Raji (cell line): ENCODE data around the gene EFCAB8.

Experiments used
- POLR2A ChIP-seq: IDR thresholded peaks from 2 replicates; pipeline ENCODE4 v1.6.1; 2011; ENCODE audit warnings: low read depth, low read length, control low read depth; ENCODE audit not compliant: insufficient read depth

Gene EFCAB8

GRCh38 chr20:32832664-32833063 lies 26.1 kb upstream of the EFCAB8 start:
- TF ChIP-seq POLR2A: no peak

DNA sequence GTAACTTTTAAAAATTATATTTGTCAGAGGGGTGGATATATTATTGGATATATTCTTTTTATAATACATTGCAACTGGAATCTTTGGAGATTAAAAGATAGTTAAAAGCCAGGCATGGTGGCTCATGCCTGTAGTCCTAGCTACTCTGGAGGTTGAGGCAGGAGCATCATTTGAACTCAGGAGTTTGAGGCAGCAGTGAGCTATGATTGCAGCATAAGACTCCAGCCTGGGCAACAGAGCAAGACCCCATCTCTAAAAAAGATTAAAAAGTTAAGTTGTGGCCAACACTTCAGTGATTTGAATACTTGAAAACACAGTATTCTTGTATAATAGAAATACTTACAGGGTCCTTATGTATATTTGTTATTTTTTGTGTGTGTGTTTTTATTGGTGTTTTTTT lies 23.8 kb upstream of the EFCAB8 start:
- no peak for TF ChIP-seq POLR2A

- TF ChIP-seq POLR2A: no peak
Observed at GRCh38 chr20:32837157-32837556, 21.6 kb upstream of the EFCAB8 start.

DNA sequence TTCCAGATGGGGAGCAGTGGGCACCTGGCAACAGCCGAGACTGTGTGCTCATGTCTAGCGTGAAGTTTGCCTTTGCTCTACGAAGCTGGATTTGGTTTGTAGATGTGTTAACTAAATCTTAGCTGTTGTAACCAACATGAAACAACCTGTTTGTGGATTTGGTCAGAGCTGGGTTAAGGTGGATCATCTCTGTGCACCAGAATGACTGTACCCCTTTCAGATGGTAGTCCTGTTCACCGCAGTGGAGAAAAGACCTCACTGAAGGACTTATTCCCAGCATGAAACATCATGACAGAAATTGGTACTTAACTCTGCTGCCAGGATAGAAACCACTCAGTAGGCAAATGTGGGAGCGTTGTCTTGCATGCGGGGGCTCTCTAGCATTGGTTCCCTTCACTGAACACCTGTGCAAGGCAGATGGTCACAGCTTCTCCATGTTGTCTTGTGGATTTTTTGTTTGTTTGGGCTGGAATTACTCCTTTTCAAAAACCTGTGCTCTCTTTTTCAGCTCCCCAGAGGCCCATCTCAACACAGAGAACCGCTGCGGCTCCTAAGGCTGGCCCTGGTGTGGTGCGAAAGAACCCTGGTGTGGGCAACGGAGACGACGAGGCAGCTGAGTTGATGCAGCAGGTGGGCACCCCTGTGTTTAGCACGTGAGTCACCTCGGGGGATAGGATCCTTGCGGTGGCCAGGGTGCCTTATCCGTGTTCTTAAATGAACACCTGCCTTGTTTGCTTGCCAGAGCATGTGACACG lies 19.3 kb upstream of the EFCAB8 start:
- TF ChIP-seq POLR2A: no peak

DNA sequence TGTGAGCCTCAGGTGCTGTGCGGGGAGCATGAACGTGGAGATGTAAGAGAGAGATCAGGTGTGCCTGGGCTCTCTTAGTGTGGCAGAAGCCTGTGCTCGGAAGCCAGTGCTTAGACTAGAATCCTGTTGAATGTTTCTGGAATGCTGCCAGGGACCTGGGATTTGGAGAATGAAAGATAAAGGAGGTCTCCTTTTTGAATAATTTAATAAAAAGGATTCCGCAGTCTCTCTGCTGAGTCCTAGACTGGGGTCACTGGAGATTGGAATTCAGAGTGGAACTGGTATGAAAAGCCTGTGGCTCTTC lies 18.8 kb upstream of the EFCAB8 start:
- TF ChIP-seq POLR2A: no peak

- TF ChIP-seq POLR2A: no peak
Observed at GRCh38 chr20:32841174-32841573, 17.5 kb upstream of the EFCAB8 start.

DNA sequence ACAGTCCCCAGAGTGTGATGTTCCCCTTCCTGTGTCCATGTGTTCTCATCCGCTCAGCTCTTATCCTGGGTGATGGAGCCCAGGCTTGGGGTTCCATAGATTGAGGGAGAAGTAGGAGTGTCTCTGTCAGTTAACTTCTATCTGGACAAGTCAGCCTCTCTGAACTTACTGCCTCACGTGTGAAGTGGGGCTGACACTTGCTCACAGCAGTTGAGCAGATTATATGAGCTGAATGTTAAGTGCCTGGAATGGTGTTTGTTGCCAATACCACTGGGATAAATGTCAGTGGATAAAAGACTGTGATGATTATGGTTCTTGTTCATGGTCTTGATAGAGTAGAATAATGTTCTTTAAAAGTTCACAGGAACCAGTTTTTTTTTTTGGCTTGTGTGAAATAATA lies 17.1 kb upstream of the EFCAB8 start:
- TF ChIP-seq POLR2A: no peak

DNA sequence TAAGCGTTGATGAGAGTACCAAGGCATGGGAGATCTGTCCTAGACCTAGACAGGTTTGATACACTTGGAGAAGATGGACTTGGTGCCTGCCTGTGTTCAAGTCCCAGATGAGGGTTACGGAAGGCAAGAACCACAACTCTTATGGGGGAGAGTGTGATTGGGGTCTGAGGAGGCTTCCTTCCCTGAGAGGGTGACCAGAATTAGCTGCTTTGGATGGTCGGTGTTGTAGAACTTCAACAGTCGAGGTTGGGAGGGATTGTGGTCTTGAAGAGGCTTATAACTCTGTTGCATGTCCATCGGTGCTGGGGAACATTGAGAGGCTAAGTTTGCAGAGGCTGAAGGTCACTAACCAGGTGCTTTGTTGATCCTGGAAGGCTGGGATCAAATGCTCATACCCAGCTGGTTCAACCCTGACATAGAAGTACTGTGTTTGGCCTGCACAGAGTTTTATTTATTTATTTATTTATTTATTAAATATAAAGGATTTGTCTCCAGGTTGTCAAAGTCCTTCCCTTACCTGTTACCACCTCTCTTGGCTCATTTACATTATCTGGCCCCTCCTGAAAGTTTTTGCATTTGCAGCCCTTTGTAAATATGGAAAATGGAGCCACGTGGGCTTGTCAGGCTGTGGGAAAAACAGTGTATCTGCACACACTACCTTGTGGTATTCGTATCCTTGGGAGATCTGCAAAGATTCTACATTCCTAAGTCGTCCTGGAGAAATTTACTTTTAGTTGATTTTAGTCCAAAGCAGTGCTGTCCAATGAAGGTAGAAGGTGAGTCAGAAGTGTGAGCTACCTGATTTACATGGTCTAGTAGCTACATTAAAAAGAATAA lies 15.8 kb upstream of the EFCAB8 start:
- TF ChIP-seq POLR2A: no peak

GRCh38 chr20:32845786-32846185 lies 12.9 kb upstream of the EFCAB8 start:
- TF ChIP-seq POLR2A: no peak

DNA sequence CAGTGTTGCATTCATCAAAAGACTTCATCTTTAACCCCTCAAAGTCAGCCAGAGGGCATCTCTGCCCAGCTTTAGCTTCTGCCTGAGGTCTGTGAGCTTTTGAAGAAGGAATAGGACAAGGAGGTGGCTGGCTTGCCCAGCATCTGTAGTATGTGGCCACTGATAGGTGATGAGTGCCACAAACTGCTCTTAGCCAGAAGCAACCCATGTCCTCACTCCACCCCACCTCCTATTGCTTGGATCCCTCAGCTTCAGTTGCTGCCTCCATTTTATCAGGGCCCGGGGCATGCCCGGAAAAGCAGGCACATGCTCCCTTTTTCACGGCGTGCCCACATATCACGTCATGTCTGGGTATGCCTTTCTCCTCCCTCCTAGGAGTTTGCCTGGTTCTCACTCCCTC lies 11.9 kb upstream of the EFCAB8 start:
- TF ChIP-seq POLR2A: no peak

DNA sequence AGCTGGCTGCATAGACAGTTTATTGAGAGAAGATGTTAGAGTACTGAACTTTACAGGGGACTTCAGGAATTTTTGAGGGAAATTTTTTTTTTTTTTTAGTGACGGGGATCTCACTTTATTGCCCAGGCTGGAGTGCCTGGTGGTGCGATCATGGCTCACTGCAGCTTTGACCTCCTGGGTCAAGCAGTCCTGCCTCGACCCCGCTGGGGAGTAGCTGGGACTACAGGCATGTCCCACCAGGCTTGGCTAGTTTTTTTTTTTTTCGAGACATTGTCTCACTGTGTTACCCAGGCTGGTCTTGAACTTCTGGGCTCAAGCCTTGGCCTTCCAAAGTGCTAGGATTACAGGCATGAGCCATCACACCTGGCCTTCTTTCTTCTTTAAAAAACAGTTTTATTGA lies 10.8 kb upstream of the EFCAB8 start:
- no peak for TF ChIP-seq POLR2A

GRCh38 chr20:32848846-32849245 lies 9.9 kb upstream of the EFCAB8 start:
- TF ChIP-seq POLR2A: no peak

DNA sequence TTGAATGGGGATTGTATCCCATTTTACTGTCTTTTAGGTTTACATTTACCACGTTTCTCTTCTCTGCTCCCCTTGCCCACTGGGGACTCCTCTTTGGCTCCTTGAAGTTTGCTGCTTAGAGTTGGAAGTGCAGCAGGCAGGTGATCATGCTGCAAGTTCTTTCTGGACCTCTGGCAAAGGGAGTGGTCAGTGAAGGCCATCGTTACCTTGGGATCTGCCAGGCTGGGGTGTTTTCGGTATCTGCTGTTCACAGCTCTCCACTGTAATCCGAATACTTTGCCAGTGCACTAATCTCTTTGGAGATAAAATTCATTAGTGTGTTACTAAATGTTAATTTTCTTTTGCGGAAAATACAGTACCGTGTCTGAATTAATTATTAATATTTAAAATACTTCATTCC lies 9.1 kb upstream of the EFCAB8 start:
- no peak for TF ChIP-seq POLR2A

DNA sequence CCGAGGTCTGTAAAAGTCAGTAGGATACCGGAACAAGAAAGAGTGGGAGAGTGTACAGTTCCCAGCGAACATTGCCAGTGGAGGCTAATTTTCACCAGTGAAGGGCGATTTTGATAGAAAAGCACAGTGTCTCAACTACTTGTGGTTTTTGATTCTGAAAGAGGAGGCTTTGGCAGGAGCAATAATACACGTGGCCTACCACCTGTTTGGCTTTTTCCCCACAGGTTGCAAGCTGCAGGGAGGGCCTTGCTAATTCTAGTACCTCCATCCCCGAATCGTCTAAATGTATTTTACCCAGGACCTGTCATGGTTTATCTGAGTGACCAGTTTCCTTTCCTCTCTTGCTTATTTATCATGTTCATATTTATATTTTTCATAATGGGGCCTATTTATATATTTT lies 3.3 kb upstream of the EFCAB8 start:
- TF ChIP-seq POLR2A: no peak

GRCh38 chr20:32858189-32858588 lies 534 bp upstream of the EFCAB8 start:
- no peak for TF ChIP-seq POLR2A

DNA sequence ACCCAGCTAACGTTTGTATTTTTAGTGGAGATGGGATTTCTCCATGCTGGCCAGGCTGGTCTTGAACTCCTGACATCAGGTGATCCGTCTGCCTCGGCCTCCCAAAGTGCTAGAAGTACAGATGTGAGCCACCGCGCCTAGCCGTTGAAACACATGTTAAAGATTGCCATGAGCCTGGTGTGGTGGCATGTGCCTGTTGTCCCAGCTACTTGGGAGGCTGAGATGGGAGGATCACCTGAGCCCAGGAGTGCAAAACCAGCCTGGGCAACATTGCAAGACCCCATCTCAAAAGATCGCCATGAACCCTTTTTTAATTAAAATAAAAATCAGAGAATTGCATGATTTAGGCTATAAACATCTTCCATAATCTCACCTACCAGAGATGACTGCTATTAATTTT lies 2.7 kb downstream of the EFCAB8 start:
- TF ChIP-seq POLR2A: no peak
